Adipose tissue (tissue), 3 donors: ENCODE data around the gene TAC1. TPM values are rescaled to one million over a fixed set of nuclear protein-coding genes. Genes with fewer than 3 reads are reported as not detected.

Experiments used
- polyA plus RNA-seq, 3 donors: library from polyadenylated mRNA; stranded (reverse); fragments of 200-250 nt; gene quantifications; one replicate each; pipeline ENCODE4 v1.2.3, GENCODE V29; 2013
- donor health status: healthy with polysubstance abuse.
- donor health status: Bipolar disorder and iron deficiency.
- donor health status: healthy.

The TAC1 gene
- polyA plus RNA-seq, 3 donors: 2.1 to 3.9 TPM; not detected in 1

Other genes with a start within 250 kb of the TAC1 start
- 10 to 100 TPM; 12.7 to 16.9 (median 13.6) TPM for gene ASNS, start 140.3 kb downstream of the TAC1 start, polyA plus RNA-seq